DMS53 treated with DMSO at 0.1 percent for 48 hours (cell line): Measurements from ENCODE around the gene LURAP1L.

Experiments used
- DNase-seq: peaks from one replicate; lab custom pipeline; 2025; ENCODE audit not compliant: unreplicated experiment; lab: John Stamatoyannopoulos, UW

LURAP1L gene

GRCh38 chr9:12776513-12777055, 1.8 kb downstream of the LURAP1L start:
- DNase-seq, result no peak

- DNase-seq, result no peak
These were observed 2.6 kb downstream of the LURAP1L start for GRCh38 chr9:12777121-12778022.

GRCh38 chr9:12778389-12778788, 3.6 kb downstream of the LURAP1L start:
- no peak for DNase-seq

- no peak for DNase-seq
These were observed 6.5 kb downstream of the LURAP1L start for GRCh38 chr9:12781226-12781733.

GRCh38 chr9:12783767-12784460, 9.1 kb downstream of the LURAP1L start:
- DNase-seq, result no peak

GRCh38 chr9:12784461-12785259, 9.8 kb downstream of the LURAP1L start:
- DNase-seq, result peak; percentile 64

GRCh38 chr9:12785260-12785770, 10.5 kb downstream of the LURAP1L start:
- DNase-seq, result no peak

- no peak for DNase-seq
These were observed 11.1 kb downstream of the LURAP1L start for GRCh38 chr9:12785941-12786340.

- no peak for DNase-seq
These were observed 15.2 kb downstream of the LURAP1L start for GRCh38 chr9:12790001-12790400.

GRCh38 chr9:12790883-12791282, 16.1 kb downstream of the LURAP1L start:
- no peak for DNase-seq

GRCh38 chr9:12794101-12794799, 19.4 kb downstream of the LURAP1L start:
- no peak for DNase-seq

GRCh38 chr9:12796601-12797000, 21.8 kb downstream of the LURAP1L start:
- DNase-seq, result no peak

GRCh38 chr9:12797037-12797436, 22.2 kb downstream of the LURAP1L start:
- no peak for DNase-seq

- no peak for DNase-seq
These were observed 23.4 kb downstream of the LURAP1L start for GRCh38 chr9:12798066-12798770.

- no peak for DNase-seq
These were observed 26.4 kb downstream of the LURAP1L start for GRCh38 chr9:12801187-12801586.

- DNase-seq, result no peak
These were observed 26.8 kb downstream of the LURAP1L start for GRCh38 chr9:12801663-12802062.

GRCh38 chr9:12802093-12802492, 27.3 kb downstream of the LURAP1L start:
- no peak for DNase-seq

- DNase-seq, result no peak
These were observed 33.7 kb downstream of the LURAP1L start for GRCh38 chr9:12808569-12808968.

- DNase-seq, result no peak
These were observed 34.9 kb downstream of the LURAP1L start for GRCh38 chr9:12809720-12810119.
